Progenitor cell of endocrine pancreas (in vitro differentiated cells): ENCODE measurements around the gene NFS1. TPM values are rescaled to one million over a fixed set of nuclear protein-coding genes. Genes with fewer than 3 reads are reported as not detected.

Experiments
- DNase-seq: peaks from one replicate; pipeline ENCODE4 v3.0.0; 2021; ENCODE audit warnings: low spot score; ENCODE audit not compliant: unreplicated experiment
- H3K27ac Mint-ChIP-seq: 2 replicates; pipeline ENCODE4 v1.8.0; 2021; ENCODE audit warnings: mild to moderate bottlenecking, moderate library complexity, mixed read lengths
- H3K27me3 Mint-ChIP-seq: 2 replicates; pipeline ENCODE4 v1.8.0; 2021; ENCODE audit warnings: mixed read lengths
- H3K36me3 Mint-ChIP-seq: 2 replicates; pipeline ENCODE4 v1.8.0; 2022; ENCODE audit warnings: mixed read lengths; ENCODE audit not compliant: insufficient read depth
- H3K4me1 Mint-ChIP-seq: 2 replicates; pipeline ENCODE4 v1.8.0; 2021; ENCODE audit warnings: low read depth, mixed read lengths
- H3K4me3 Mint-ChIP-seq: 2 replicates; pipeline ENCODE4 v1.8.0; 2021; ENCODE audit warnings: low read depth, mild to moderate bottlenecking, moderate library complexity, mixed read lengths
- H3K9me3 Mint-ChIP-seq: 2 replicates; pipeline ENCODE4 v1.8.0; 2021; ENCODE audit warnings: low read depth, mixed read lengths
- CTCF ChIP-seq: fragments of 200-600 bp; sonication (generic); IDR thresholded peaks from one replicate; pipeline ENCODE4 v1.5.0; 2021; ENCODE audit warnings: antibody characterized with exemption, mild to moderate bottlenecking; ENCODE audit not compliant: unreplicated experiment
- total RNA-seq: library from RNA; stranded (reverse); gene quantifications from 2 replicates; pipeline ENCODE4 v1.2.1, GENCODE V29; 2021

The NFS1 gene
- total RNA-seq, 1 donor from 2014 or later = 13.7 TPM

- Mint-ChIP-seq H3K4me1 (peaks cover 36% of the 10 kb centered on the region), H3K27me3 (no peaks in the 10 kb centered on the region), H3K4me3 (peak overlapping the region; percentile 91), H3K36me3 (peaks cover 33% of the 10 kb centered on the region), H3K27ac (peak overlapping the region; percentile 81), H3K9me3 (no peaks in the 10 kb centered on the region)
- DNase-seq = no peak
- TF ChIP-seq CTCF = peak; percentile 35
Measured at GRCh38 chr20:35739294-35740163, 40.4 kb upstream of the NFS1 start.

- TF ChIP-seq CTCF = no peak
- Mint-ChIP-seq H3K27me3 (no peaks in the 10 kb centered on the region), H3K9me3 (no peaks in the 10 kb centered on the region), H3K4me3 (peak overlapping the region; percentile 41), H3K27ac (peak overlapping the region; percentile 86), H3K36me3 (peaks cover 42% of the 10 kb centered on the region), H3K4me1 (peaks cover 40% of the 10 kb centered on the region)
- DNase-seq = no peak
Measured at GRCh38 chr20:35738410-35739179, 39.4 kb upstream of the NFS1 start.

- H3K4me3 Mint-ChIP-seq = peak overlapping the region; percentile 41
- no peaks in the 10 kb centered on the region for H3K27me3 Mint-ChIP-seq
- no peak for DNase-seq
- H3K27ac Mint-ChIP-seq = peak overlapping the region; percentile 86
- H3K4me1 Mint-ChIP-seq = peaks cover 34% of the 10 kb centered on the region
- H3K9me3 Mint-ChIP-seq = no peaks in the 10 kb centered on the region
- peaks cover 47% of the 10 kb centered on the region for H3K36me3 Mint-ChIP-seq
- no peak for TF ChIP-seq CTCF
Measured at GRCh38 chr20:35737865-35738333, 38.7 kb upstream of the NFS1 start.

GRCh38 chr20:35735826-35736470 is 36.8 kb upstream of the NFS1 start:
- Mint-ChIP-seq H3K9me3 (no peaks in the 10 kb centered on the region), H3K4me1 (peaks cover 41% of the 10 kb centered on the region), H3K27ac (peak overlapping the region; percentile 62), H3K36me3 (peaks cover 50% of the 10 kb centered on the region), H3K27me3 (no peaks in the 10 kb centered on the region), H3K4me3 (no peak overlapping the region)
- TF ChIP-seq CTCF = no peak
- no peak for DNase-seq
